Prostate gland (tissue), 2 donors: ENCODE measurements around the gene MAP4K4.

Experiments
- CTCF ChIP-seq, 4 experiments: fragments of 200-600 bp in 2 of 4; fragments of 450-650 bp in 2 of 4; sonication (generic) in 2 of 4; IDR thresholded peaks; 1 replicate in 3 of 4; 2 replicates in 1 of 4; pipeline ENCODE4 v1.5.1; 2016 to 2019; ENCODE audit warnings: antibody characterized with exemption in 4 of 4, mild to moderate bottlenecking in 2 of 4, moderate library complexity in 2 of 4
- POLR2A ChIP-seq: fragments of 450-650 bp; IDR thresholded peaks from one replicate; pipeline ENCODE4 v1.6.1; 2016; ENCODE audit warnings: antibody characterized with exemption, mild to moderate bottlenecking
- POLR2AphosphoS5 ChIP-seq: sonication (generic); formaldehyde crosslinking; IDR thresholded peaks from one replicate; pipeline ENCODE4 v1.6.1; 2017; ENCODE audit warnings: antibody characterized with exemption

- no peak for TF ChIP-seq POLR2AphosphoS5
- no peak for TF ChIP-seq CTCF (IDR thresholded peaks at IDR 0.05)
- no peak for TF ChIP-seq POLR2A
Observed at GRCh38 chr2:101807242-101807641, 109.7 kb downstream of the MAP4K4 start.
